Transverse colon (tissue), 4 donors: ENCODE results near the gene ABCG1. TPM values are rescaled to one million over a fixed set of nuclear protein-coding genes. Genes with fewer than 3 reads are reported as not detected.

Experiments
- DNase-seq: peaks from one replicate; pipeline ENCODE4 v3.0.0-alpha.2; 2019
- H3K27ac ChIP-seq, 4 donors: fragments of 200-600 bp; sonication (generic); 2 replicates each; pipeline ENCODE4 v1.5.1; 2016 to 2018; ENCODE audit warnings: inconsistent platforms in 4 of 4
- H3K27me3 ChIP-seq: fragments of 200-600 bp; sonication (generic); 2 replicates; pipeline ENCODE4 v1.5.1; 2017; ENCODE audit warnings: inconsistent platforms
- H3K36me3 ChIP-seq, 4 donors: fragments of 200-600 bp; sonication (generic); 2 replicates each; pipeline ENCODE4 v1.5.1; 2017 to 2019; ENCODE audit warnings: inconsistent platforms in 4 of 4
- H3K4me1 ChIP-seq, 4 donors: fragments of 200-600 bp; sonication (generic); 2 replicates each; pipeline ENCODE4 v1.5.1; 2017 to 2020; ENCODE audit warnings: inconsistent platforms in 4 of 4
- H3K4me3 ChIP-seq, 4 donors: fragments of 200-600 bp; sonication (generic); 1 replicate in 1 of 4; 2 replicates in 3 of 4; pipeline versions ENCODE4 v1.5.1 to v1.6.1; 2017 to 2019; ENCODE audit warnings: inconsistent platforms in 4 of 4
- H3K9me3 ChIP-seq, 2 donors: fragments of 200-600 bp; sonication (generic); 2 replicates each; pipeline ENCODE4 v1.5.1; 2017 to 2019; ENCODE audit warnings: inconsistent platforms in 2 of 2
- EP300 ChIP-seq: sonication (generic); formaldehyde crosslinking; IDR thresholded peaks from one replicate; pipeline ENCODE4 v1.6.1; 2017; ENCODE audit warnings: antibody characterized with exemption, low read depth
- POLR2A ChIP-seq: fragments of 450-650 bp; IDR thresholded peaks from one replicate; pipeline ENCODE4 v1.6.1; 2016; ENCODE audit warnings: antibody characterized with exemption, mild to moderate bottlenecking, moderate library complexity
- POLR2AphosphoS5 ChIP-seq, 3 donors: sonication (generic); formaldehyde crosslinking; IDR thresholded peaks; one replicate each; pipeline ENCODE4 v1.6.1; 2016; ENCODE audit warnings: antibody characterized with exemption in 3 of 3
- WGBS, 2 donors: methylation state at CpG; one replicate each; pipeline ENCODE4 v1.1.5; 2018; ENCODE audit warnings: low coverage in 1 of 2; 5-methylcytosine and 5-hydroxymethylcytosine counted together
- in situ Hi-C, 4 donors: fragments of 200-750 bp; cut with MboI; loops; one replicate each; pipeline versions ENCODE4 v1.15.0 to v1.15.1; 2017; ENCODE audit warnings: low sequenced_read_pairs in 3 of 4, low pct_ligation_motif_present in 1 of 4, low pct_unique_long_range_greater_than_20kb in 1 of 4
- intact Hi-C: fragments of 100-400 bp; cut with DNase I; formaldehyde crosslinking; loops from one replicate; pipeline ENCODE4 v1.15.1; 2023; ENCODE audit warnings: low total_unique reads
- total RNA-seq, 4 donors: library from RNA; depleted of rRNA; stranded (reverse); fragments of >200 nt; gene quantifications; one replicate each; pipeline ENCODE4 v1.1.0, GENCODE V29; 2016
- TF ChIP-seq, protein P1 (sequence below), 5 experiments: fragments of 200-600 bp in 3 of 5; fragments of 450-650 bp in 2 of 5; sonication (generic) in 3 of 5; IDR thresholded peaks; 1 replicate in 2 of 5; 2 replicates in 3 of 5; pipeline ENCODE4 v1.5.1; 2016 to 2017; ENCODE audit warnings: antibody characterized with exemption in 5 of 5, inconsistent platforms in 3 of 5, mild to moderate bottlenecking in 2 of 5, moderate library complexity in 1 of 5

Gene ABCG1
- total RNA-seq, 4 donors from 2014 or later = 17.1 to 67.7 (median 53.2) TPM

DNA sequence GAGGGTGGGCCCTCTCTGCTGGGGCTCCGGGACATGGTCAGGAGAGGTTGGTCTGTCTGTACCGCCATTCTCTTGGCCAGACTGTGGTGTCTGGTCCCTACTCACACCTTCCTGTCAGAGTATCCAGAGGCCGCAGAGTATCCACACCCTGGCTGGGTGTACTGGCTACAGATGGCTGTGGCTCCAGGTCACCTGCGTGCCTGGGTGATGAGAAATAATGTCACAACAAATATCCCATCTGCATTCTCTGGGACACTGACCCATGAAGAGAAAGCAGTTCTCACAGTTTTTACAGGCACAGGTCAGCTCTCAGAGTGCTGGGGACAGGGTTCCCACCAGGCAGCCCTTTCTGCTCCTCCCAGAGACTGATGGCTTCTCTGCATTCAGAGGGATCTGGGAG is 37.4 kb downstream of the ABCG1 start:
- in situ Hi-C loops = loop anchor here in 2 of 4 donors (5.0 to 10.0 kb wide), 2 partner anchors 102 to 109 kb away; no protein-coding TSS in a partner anchor

DNA sequence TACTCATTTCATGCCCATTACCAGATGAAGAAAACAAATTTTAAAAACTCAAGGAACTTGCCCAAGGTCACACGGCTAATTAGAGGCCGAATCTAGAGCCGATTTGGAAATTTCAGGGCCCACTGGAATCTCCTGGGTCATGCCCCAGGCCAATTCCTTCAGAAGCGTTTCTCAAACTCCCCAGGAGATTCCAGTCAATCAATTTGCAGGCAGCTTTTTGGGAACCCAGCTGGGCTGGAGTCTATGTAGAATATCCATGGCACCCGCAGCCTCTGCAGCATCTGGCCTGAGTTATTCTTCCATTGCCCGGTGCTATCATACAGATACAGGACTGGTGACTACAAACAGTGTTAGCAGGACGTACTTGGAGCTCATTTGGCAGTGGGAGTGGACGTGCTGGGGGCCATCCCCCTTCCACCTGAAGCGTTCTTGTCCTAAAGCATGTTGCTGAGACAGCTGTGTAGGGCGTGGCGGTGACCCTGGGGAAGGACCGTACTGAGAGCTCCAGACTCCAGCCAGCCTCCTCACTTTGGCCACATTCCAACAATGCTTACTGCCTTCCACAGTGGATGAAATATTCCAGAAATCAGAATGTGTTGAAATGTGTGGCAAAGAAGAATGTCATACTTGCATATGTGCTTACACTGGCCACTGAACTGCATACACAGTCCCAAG is 38.3 kb downstream of the ABCG1 start:
- no peaks in the 10 kb centered on the region for H3K9me3 ChIP-seq
- intact Hi-C loops = loop anchor here (5.0 kb wide), 2 partner anchors 95 to 110 kb away; no protein-coding TSS in a partner anchor
- TF ChIP-seq, protein P1, sequence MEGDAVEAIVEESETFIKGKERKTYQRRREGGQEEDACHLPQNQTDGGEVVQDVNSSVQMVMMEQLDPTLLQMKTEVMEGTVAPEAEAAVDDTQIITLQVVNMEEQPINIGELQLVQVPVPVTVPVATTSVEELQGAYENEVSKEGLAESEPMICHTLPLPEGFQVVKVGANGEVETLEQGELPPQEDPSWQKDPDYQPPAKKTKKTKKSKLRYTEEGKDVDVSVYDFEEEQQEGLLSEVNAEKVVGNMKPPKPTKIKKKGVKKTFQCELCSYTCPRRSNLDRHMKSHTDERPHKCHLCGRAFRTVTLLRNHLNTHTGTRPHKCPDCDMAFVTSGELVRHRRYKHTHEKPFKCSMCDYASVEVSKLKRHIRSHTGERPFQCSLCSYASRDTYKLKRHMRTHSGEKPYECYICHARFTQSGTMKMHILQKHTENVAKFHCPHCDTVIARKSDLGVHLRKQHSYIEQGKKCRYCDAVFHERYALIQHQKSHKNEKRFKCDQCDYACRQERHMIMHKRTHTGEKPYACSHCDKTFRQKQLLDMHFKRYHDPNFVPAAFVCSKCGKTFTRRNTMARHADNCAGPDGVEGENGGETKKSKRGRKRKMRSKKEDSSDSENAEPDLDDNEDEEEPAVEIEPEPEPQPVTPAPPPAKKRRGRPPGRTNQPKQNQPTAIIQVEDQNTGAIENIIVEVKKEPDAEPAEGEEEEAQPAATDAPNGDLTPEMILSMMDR (IDR thresholded peaks at IDR 0.05) = no peak
- TF ChIP-seq POLR2A = no peak
- TF ChIP-seq POLR2AphosphoS5 (IDR thresholded peaks at IDR 0.05) = no peak
- TF ChIP-seq EP300 = no peak
- in situ Hi-C loops = loop anchor here in 2 of 4 donors (5.0 to 10.0 kb wide), 2 partner anchors 102 to 110 kb away; no protein-coding TSS in a partner anchor
- no peaks in the 10 kb centered on the region for H3K27me3 ChIP-seq
- peaks cover 3 to 28% (median 4%) of the 10 kb centered on the region in 4 donors for H3K4me1 ChIP-seq
- H3K27ac ChIP-seq = no peak overlapping the region
- DNase-seq = no peak
- H3K36me3 ChIP-seq = no peaks in the 10 kb centered on the region
- 76 to 100% methylated on average over 3 to 12 of the region's 12 CpGs for WGBS, 2 donors
- H3K4me3 ChIP-seq = no peak overlapping the region

More for the DNA sequence above, 37.4 kb downstream of the ABCG1 start:
- DNase-seq = no peak
- Histone ChIP-seq H3K4me1 (peaks cover 3 to 27% (median 5%) of the 10 kb centered on the region in 4 donors), H3K27me3 (no peaks in the 10 kb centered on the region), H3K36me3 (no peaks in the 10 kb centered on the region), H3K4me3 (no peak overlapping the region), H3K27ac (no peak overlapping the region), H3K9me3 (no peaks in the 10 kb centered on the region)
- 100% methylated on average over 3 of the region's 4 CpGs; no CpG with 5 or more reads in 1 of the 2 donors for WGBS, 2 donors
- TF ChIP-seq EP300 = no peak
- TF ChIP-seq, protein P1 (IDR thresholded peaks at IDR 0.05) = no peak
- no peak for TF ChIP-seq POLR2A
- TF ChIP-seq POLR2AphosphoS5 (IDR thresholded peaks at IDR 0.05) = no peak
- intact Hi-C loops = loop anchor here (5.0 kb wide), 2 partner anchors 94 to 109 kb away; no protein-coding TSS in a partner anchor

DNA sequence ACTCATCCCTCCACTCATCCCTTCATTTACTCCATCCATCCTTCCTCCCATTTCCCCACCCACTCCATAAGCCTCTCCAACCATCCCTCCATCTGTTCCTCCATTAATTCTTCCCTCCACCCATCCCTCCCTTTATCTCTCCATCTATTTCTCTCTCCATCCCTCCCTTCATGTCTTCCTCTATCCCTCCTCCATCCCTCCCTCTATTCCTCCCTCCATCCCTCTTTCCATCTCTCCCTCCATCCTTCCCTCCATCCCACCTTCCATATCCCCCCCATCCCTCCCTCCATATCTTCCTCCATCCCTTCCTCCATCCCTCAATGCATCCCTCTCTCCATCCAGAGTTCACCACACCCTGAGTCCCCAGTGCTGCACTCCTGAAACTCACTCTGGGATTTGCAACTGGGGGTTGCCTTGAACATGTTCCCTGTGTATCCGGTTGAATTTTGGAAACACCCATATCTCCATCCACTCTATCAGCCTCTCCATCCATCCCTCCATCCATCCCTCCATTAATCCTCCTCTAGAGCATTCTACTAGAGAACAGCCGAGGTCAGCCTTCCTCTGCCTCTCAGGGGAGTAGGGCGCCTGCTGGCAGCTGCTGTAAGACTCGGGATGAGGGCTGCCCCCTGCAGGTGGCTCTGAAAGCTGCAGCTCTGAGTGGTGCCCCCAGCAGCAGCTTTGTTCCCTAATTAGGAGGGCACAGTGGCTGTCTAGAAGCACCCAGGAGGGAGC is 39.4 kb downstream of the ABCG1 start:
- H3K4me1 ChIP-seq = peaks cover 0 to 28% (median 7%) of the 10 kb centered on the region in 4 donors
- no peak for TF ChIP-seq POLR2AphosphoS5 (IDR thresholded peaks at IDR 0.05)
- TF ChIP-seq, protein P1 (IDR thresholded peaks at IDR 0.05) = peak; percentile 82 to 93 (median 84)
- no peak for TF ChIP-seq EP300
- no peak for TF ChIP-seq POLR2A
- H3K27me3 ChIP-seq = no peaks in the 10 kb centered on the region
- WGBS, 2 donors = 23% methylated on average over 4 of the region's 4 CpGs; no CpG with 5 or more reads in 1 of the 2 donors
- H3K9me3 ChIP-seq = no peaks in the 10 kb centered on the region
- in situ Hi-C loops = loop anchor here in 2 of 4 donors (5.0 to 10.0 kb wide), 2 partner anchors 104 to 111 kb away; no protein-coding TSS in a partner anchor
- intact Hi-C loops = loop anchor here (5.0 kb wide), 2 partner anchors 96 to 111 kb away; no protein-coding TSS in a partner anchor
- no peak overlapping the region for H3K27ac ChIP-seq
- H3K4me3 ChIP-seq = no peak overlapping the region
- H3K36me3 ChIP-seq = no peaks in the 10 kb centered on the region
- DNase-seq = peak; percentile 82
